GOT3 (cell line): Measurements from ENCODE around the gene STK38.
"Not testable (repeated sequence)": the region's sequence is repeated elsewhere in the genome, so short reads cannot be mapped to it uniquely, and the experiment has no call there.

ENCODE experiments used
- DNase-seq: peaks from one replicate; lab custom pipeline; 2025; ENCODE audit warnings: mixed read lengths; lab: John Stamatoyannopoulos, UW

The STK38 gene

DNA sequence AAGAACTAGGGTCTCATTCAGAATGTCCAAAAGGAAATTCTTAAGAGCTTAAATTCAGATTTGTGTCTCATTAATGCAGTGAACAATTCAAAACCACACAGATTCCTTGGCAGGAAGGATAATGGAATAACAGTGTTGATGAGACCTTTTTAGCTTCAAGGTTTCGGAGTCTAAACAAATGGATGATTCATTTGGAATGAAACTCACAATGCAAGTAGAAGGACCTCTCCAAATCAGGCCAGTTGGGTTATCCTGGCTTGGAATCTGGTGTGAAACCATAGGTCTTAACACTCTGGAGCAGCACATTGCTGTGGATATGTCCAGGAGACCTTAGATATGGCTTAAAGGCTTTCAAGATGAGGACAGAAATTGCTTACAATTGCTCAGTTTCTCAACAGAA, 59.6 kb downstream of the STK38 start:
- no peak for DNase-seq

DNA sequence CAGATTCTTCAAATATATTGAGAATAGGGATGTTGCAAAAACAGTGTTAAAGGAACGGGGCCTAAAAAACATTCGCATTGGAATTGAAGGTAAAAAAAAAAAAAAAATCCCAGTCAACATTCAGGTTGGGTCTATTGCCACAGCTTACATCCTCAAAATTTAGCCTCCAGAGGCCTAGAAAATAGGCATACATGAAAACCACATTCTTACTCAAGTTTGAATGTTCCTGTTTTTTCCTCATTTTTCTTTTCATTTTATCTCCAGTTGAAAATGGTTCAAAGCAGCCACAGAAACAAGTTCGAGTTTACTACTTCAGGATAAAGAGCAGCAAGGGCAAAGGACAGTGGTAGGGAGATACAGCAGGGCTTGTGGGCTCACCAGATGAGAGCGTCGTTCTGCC, 62.5 kb downstream of the STK38 start:
- no peak for DNase-seq

DNA sequence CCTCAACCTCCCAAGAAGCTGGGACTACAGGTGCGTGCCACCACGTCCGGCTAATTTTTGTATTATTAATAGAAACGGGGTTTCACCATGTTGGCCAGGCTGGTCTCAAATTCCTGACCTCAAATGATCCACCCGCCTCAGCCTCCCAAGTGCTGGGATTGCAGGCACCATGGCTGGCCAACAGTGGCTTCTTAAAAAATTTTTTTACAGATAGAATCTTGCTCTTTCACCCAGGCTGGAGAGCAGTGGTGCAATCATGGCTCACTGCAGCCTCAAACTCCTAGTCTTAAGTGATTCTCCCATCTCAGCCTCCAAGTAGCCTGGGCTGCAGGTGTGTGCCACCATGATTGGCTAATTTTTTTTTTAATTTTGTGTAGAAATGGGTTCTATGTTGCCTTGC, 64.0 kb downstream of the STK38 start:
- not testable (repeated sequence) for DNase-seq

DNA sequence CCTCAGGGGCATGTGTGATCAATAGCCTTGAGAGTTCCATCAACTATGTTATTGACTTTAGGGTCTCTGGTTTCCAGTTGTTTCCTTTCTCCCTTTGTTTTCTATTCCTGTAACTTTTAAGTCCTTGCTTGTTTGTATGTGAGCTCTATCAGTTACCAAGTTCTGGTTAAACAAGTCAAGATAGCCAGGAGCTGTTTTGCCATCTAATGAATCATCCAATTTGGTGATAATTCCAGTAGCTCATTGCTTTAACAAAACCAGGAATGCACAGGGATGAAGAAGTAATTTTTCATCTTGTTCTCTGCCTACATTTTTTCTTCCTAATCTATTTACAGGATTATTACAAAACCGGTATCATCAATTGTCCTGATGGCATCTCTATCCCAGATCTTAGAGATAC, 68.0 kb downstream of the STK38 start:
- no peak for DNase-seq

DNA sequence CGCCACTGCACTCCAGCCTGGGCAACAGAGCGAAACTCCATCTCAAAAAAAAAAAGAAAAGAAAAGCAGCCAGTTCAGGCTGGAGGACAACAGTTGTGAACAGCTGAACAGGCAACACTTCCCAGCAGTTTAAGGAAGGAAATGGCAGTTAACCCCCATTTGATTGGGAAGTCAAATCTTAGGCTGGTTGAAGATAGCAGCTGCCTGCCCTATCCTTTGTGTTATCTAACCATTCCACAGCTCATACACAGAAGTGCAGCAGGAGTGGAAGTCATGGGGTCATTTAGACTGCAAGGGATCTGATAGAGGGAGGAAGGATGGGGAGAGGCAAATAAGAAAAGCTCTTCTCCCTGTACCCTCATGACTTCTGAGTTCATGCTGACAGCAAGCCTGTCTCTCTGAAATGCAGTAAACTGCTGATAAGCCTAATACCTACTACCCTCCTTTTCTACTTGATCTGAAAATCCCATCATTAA, 69.2 kb downstream of the STK38 start:
- no peak for DNase-seq

DNA sequence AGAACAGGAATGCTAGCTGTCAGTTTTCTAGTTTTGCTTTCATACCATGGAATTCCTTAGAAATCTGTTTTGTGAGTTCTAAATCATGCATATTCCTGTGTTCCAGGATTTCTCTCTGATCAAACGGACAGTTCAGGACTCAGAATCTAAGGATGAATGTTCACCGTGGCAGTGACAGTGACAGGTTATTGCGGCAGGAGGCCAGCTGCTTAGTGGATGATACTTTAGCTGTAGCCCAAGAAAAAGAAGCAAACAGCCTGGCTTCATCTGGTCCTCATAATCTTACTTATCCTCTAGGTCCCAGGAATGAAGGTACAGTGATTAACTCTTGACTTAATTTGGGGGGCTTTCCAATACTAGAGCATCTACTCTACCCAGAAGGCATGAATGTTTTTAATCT, 77.3 kb downstream of the STK38 start:
- DNase-seq: no peak

DNA sequence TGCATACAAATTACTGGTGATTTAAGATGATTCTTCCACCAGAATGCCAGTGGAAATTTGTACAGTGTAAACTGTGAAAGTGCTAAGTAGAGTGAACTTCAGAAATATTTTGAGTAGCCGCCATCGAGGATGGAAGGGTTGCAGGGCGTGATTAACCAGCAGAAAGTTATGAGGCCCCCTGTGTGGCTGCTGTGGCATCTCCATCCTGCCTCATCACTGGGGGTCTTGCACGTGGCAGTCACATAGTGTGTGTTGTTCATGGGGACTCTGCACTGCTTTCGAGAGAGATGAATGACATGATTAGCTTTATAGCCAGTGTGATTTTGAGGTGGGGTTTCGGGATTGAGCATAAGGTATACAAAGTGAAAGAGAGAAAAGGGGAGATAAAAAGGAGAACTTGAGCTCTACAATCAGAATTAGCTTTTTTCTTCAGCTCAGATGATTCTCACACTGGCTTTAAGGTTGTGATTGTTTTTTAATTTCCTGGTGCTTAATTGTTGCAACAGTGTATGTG, 78.1 kb downstream of the STK38 start:
- no peak for DNase-seq

DNA sequence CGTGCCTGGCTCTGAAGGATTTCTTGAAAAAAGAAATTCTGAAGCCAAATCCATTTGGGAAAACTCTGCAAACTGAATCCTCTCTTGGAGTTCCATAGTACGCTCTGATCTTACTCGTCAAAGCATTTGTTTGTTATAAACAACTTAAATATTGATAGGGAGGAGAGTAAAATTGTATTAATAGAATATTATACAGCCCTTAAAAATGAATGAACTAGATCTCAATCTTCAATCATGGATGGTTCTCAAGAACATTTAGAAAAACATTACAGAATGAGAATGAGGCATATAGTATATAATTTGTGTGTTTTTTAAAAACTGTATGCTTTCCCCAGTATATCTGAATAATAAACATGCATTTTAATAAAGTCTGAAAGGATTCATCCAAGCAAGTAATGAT, 79.7 kb downstream of the STK38 start:
- DNase-seq: no peak

DNA sequence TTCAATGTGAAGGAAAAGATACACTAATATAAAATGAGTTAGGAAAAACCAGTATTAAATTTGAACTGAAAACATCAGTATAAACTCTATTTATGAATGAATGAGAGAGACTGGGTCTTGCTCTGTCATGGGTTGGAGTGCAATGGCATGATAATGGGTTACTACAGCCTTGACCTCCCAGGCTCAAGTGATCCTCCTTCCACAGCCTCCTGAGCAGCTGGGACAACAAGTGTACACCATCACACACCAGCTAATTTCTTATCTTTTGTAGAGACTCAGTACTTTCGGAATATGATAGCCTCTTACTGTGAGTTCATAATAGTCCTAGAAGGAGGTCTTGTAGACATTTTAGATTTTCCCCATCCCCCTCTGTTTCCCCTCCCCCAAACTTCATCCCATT, 83.0 kb downstream of the STK38 start:
- DNase-seq: no peak

DNA sequence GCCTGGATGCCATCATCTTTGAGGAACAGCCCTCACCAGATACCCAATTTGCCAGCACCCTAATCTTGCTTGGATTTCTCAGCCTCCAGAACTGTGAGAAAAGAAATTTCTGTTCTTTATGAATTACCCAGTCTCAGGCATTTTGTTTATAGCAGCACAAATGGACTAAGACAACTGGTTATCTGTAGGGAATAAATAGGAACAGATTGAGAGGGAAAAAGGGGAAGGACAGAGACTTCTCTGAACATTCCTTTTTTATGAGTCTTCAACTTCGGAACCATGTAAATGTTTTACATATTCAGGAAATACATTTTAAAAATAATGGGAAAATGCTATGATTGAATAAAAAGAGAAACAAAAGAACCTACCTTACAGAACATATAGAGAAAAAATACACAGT, 83.6 kb downstream of the STK38 start:
- DNase-seq: no peak

DNA sequence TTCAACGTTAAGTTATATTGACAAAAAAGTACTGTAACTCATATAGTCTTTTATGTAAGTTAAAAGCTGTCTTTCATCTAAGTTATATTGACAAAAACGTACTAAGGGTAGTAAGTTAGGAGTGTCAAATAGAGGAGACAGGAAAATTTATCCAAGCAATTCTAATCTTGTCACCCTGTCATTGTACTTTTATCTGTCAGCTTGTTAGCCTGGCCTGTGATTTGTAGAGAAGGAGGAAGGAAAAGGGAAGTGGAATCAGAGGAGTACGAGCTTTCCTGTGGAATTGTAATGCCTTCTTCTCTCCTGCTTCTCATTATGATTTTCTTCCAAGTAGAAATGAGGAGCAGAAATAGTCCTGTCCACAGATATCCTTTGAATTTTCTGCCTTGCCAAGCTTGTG, 85.6 kb downstream of the STK38 start:
- no peak for DNase-seq

DNA sequence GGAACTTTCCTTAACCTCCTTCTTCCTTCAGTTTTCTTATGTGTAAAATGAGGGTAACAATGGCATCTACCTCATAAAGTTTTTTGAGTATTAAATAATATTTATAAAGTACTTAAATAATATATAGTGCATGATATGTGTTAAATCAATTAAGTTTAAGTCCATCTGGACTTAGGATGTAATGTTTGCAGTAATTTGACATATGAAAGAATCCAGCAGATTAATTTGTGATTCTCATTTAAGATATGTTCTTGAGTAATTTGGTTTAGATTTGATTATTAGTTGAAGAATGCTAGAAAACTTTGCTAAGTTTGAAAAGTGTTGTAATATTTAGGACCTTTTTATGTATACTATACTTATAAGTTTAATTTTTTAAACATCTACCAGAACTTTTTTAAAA, 86.4 kb downstream of the STK38 start:
- no peak for DNase-seq

DNA sequence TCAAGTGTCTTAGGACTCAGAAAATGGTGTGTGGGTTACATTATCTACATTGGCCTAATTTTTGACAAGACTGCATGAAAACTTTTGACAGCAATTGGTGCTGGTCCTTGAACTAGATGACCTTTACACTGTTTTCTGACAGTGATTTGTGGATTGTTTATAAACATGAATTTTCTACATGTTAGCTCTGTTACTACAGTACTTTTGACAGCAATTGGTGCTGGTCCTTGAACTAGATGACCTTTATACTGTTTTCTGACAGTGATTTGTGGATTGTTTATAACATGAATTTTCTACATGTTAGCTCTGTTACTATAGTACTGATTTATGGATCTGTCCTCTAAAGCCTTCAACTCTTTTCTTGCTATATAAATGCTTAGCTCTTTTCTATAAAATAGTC, 87.8 kb downstream of the STK38 start:
- DNase-seq: no peak

DNA sequence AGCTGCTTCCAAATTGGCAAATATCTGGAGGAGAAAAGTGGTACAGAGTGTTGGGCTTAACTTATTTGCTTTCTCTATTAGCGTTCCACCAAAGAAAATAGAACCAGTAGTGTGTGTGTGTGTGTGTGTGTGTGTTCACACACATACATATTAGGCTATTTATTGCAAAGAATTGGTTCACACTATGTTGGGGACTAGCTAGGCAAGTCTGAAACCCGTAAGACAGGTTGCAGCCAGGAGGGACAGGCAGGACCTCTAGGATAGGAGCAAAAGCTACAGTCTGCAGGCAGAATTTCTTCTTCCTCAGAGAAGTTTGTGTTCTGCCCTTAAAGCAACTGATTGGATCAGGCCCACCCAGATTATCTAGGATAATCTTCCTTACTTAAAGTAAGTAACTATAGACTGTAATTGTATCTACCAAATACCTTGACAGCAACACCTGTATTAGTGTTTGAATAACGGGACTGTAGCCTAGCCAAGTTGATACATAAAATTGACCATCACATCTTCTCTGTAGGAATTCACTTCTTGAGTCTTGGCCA, 91.7 kb downstream of the STK38 start:
- no peak for DNase-seq

DNA sequence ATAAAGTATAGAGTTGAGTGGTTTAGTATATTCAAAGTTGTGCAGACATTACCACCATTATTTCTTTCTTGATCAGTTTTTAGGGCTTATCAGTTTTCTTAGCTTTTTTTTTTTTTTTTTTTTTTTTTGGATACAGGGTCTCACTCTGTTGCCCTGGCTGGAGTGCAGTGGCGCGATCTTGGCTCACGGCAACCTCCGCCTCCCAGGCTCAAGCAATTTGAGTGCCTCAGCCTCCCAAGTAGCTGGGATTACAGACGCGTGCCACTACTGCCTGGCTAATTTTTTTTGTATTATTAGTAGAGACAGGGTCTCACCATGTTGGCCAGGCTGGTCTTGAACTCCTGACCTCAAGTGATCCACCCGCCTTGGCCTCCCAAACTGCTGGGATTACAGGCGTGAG, 94.4 kb downstream of the STK38 start:
- not testable (repeated sequence) for DNase-seq

DNA sequence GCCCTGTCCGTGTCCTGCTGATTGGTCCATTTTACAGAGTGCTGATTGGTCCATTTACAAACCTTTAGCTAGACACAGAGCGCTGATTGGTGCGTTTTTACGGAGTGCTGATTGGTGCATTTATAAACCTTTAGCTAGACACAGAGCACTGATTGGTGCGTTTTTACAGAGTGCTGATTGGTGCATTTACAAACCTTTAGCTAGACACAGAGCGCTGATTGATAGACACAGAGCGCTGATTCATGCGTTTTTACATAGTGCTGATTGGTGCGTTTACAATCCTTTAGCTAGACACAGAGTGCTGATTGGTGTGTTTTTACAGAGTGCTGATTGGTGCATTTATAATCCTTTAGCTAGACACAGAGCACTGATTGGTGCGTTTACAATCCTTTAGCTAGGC, 98.1 kb downstream of the STK38 start:
- not testable (repeated sequence) for DNase-seq

DNA sequence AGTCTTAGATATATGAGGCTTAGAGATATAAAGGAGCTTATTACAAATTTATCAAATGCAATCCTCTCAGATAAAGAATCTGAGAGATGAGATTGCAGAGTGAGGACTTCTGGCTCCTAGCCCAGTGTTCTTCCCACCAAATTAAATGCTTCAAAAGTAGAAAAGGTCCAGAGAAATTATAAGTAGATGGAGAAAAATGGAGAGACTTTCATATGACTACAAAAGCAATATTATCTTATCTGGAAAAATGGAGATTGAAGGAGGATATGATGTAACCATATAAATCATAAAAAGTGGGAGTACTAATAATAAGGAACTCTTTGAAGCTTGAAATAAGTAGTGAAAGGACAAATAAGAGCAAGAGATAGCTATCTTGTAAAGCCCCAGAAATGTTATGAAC, 101.7 kb downstream of the STK38 start:
- no peak for DNase-seq

DNA sequence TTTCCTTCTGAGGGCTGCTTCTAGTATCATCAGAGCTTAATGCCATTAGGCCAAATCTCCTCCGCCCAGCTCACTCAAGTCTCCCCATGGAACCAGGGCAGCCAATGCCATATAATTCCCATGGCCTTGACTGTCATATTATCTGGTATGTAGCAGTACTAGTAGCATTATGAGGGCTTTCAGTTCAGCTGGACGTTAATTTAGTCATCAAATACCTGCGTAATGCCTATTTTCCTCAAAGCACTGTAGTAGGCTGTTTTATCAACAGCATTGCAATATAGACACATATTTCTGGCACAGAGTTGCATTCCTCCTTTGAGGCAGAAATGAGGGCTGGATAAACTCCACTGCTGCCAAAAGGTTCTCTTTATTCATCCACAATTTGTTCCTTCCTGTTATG, 102.8 kb downstream of the STK38 start:
- DNase-seq: no peak
